HG03175 (cell line): Measurements from ENCODE around the gene ERAP2.
A peak's percentile ranks its signal among the peaks of the same experiment; 100 is the strongest.

ENCODE experiments used
- ATAC-seq: cut with Tn5 transposase; IDR thresholded peaks from one replicate; pipeline ENCODE4 v1.9.1; 2021; ENCODE audit warnings: mild to moderate bottlenecking, moderate library complexity; ENCODE audit not compliant: unreplicated experiment

Gene ERAP2

DNA sequence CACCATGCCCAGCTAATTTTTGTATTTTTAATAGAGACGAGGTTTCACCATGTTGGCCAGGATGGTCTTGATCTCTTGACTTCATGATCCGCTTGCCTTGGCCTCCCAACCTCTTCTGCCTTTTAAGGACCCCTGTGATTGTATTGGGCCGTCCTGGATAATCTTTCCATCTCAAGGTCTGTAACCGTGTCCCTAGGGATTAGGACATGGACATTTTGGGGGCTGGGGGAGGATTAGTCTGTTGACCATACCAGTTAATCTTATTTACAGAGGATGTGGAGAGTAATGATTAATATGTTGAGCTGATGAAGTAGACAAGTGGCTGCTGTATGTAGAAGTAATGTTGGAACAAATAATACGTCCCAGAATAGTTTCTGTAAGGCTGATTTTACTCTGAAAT is 82.7 kb downstream of the ERAP2 start:
- no peak for ATAC-seq

DNA sequence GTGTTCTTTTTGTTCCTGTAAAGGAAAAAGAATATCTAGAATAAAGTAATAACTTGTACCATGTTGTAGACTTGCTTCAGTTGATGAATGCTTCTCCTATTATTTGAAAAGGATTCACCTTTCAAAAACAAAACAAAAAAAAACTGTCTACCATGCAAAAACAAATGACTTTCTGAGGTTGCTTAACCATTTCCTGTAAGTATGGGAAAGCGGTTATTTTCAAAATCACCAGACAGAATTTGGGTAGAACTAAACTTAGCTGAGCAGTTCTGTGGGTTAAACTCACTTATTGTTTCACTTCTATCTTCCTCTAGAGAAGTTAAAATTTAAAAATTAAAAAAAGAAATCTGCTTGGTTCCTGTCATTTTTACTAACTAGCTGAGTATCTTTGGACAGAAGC is 84.8 kb downstream of the ERAP2 start:
- ATAC-seq: peak; percentile 53

DNA sequence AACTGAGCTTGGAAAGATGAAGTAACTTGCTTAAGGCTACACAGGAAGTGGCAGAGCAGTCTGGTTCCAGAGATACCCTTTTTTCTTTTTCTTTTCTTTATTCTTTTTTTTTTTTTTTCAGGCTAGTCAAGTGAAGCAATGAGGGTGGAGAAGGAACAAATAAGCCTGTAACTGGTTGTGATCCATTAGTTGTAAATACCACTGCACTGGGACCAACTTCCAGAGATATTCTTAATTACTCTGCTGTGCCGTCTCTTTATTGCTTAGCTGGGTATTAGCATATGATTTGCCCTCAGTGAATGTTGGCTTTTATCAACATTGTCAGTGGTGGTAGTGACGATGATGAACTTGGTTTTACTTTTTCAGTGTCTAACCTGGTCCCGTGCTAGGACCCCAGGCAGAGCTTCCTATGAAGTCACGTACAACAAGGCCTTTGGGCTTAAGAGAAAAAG is 86.3 kb downstream of the ERAP2 start:
- ATAC-seq: no peak

DNA sequence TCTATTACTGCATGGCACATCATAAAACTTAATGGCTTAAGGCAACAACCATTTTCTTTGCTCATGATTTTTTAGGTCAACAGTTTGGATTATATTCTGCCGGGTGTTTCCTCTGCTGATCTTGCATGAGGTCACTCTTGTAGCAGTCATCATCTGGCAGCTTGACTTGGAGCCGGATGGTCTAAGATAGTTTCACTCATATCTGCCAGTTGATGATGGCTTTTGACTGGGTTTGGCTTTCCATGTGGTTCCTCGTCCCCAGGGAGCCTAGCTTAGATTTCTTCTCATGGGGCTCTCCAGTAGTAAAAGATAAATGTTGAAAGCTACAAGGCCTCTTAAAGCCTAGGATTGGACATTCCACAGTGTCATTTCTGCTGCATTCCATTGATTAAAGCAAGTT is 87.0 kb downstream of the ERAP2 start:
- ATAC-seq: peak; percentile 36

DNA sequence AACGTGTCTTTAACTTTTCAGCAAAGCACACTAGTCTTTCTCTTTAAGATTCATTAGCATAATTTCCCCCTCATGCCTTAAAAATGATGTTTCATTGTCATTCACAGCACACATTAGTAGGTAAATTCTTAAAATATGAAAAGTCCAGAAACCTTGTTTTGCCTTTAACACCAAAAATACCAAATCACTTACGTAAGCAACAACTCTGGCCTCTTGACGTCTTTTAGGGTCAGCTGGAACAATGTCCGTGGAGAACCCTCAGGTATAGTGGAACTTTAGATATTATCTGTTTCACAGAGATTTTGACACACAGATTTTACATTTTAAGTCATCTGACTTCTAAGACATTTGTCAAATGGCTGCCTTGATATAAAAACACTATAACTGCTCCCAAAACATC is 90.5 kb downstream of the ERAP2 start:
- no peak for ATAC-seq

DNA sequence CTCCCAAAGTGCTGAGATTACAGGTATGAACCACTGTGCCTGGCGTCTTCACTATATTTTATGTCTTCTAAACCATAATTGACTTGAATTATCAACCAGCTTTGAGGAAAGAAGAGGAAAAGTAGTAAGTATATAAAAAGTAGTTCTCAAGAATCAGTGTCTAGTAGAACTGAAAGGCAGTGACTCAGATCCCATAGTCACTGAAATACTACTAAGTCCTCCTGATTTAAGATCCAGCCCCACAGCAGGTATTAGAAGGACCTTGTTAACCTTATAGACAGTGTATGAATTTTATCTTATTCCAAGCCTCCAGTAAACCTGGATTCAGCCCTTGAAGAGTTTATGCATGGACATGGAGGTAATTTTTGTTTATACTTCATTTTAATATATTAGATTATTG is 91.1 kb downstream of the ERAP2 start:
- no peak for ATAC-seq

DNA sequence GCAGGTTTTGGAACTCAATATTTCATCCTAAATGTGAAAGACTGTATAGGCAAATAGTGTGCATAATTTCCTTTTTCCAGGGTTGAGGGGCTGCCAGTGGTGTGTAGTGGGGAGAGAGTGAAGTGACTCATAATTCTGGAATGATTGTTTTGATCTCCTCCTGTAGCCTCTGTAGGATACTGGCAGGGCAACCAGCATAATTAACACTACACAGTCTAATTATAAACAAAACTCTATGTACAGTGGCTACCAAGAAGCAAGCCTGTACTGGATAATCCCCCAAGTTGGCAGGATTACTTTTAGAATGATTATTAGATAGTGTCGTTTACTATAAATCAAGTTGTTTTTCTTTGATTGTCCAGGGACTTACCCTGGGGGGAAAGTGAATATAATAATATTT is 91.8 kb downstream of the ERAP2 start:
- ATAC-seq: no peak

DNA sequence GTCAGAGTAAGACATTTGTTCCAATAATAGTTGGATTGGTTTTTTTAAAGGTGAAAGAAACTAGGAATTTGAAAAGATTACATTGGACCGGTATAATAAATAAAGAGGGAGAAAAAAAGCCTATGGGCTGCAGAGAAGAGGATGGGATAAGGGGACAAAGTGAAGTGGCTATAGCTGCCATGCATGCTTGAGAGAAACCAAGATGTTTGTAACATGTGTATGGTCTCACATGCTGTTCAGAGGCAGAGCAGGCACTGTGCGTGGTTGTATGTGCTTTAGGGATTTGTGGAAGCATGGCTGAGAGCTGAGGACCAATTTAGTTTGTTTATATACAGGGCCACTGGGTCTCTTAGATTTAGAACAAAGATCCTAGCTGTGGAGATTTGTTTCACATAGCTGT is 92.3 kb downstream of the ERAP2 start:
- no peak for ATAC-seq
